Neural cell (in vitro differentiated cells): ENCODE measurements around the gene PKHD1. TPM values are rescaled to one million over a fixed set of nuclear protein-coding genes. Genes with fewer than 3 reads are reported as not detected.

Source experiments
- H2AFZ ChIP-seq: fragments of 200-600, 300-800 bp; sonication (generic), shearing (Covaris generic); 2 replicates; pipeline ENCODE4 v1.6.0; 2014; ENCODE audit warnings: low read depth, mild to moderate bottlenecking, antibody characterized with exemption, low read length, moderate library complexity
- H3F3A ChIP-seq: fragments of 200-600 bp; shearing (Covaris generic); 2 replicates; pipeline ENCODE4 v1.6.1; 2016; ENCODE audit warnings: mild to moderate bottlenecking, moderate library complexity, mixed read lengths, antibody characterized with exemption, low read length; ENCODE audit not compliant: insufficient read depth, poor library complexity, severe bottlenecking
- H3K27ac ChIP-seq: fragments of 200-600, 300-800 bp; sonication (generic), shearing (Covaris generic); 2 replicates; pipeline ENCODE4 v1.5.1; 2014; ENCODE audit warnings: mild to moderate bottlenecking, low read length, moderate library complexity
- H3K27me3 ChIP-seq: fragments of 300-800, 200-600 bp; sonication (generic), shearing (Covaris generic); 2 replicates; pipeline ENCODE4 v1.6.0; 2014; ENCODE audit warnings: mild to moderate bottlenecking, low read depth, low read length, moderate library complexity; ENCODE audit not compliant: insufficient read depth
- H3K36me3 ChIP-seq: fragments of 300-800, 200-600 bp; sonication (generic), shearing (Covaris generic); 2 replicates; pipeline ENCODE4 v1.5.1; 2014; ENCODE audit warnings: mild to moderate bottlenecking, antibody characterized with exemption, low read length, moderate library complexity; ENCODE audit not compliant: insufficient read depth
- H3K4me2 ChIP-seq: fragments of 300-800, 200-600 bp; sonication (generic), shearing (Covaris generic); 2 replicates; pipeline ENCODE4 v1.6.0; 2014; ENCODE audit warnings: mild to moderate bottlenecking, low read length
- H3K4me3 ChIP-seq: fragments of 300-800, 200-600 bp; sonication (generic), shearing (Covaris generic); 2 replicates; pipeline ENCODE4 v1.5.1; 2014; ENCODE audit warnings: mild to moderate bottlenecking, low read length, moderate library complexity
- H3K79me2 ChIP-seq: fragments of 200-600 bp; shearing (Covaris generic); replicated peaks from 2 replicates; pipeline ENCODE4 v1.6.0; 2014; ENCODE audit warnings: mild to moderate bottlenecking, low read length, moderate library complexity; ENCODE audit not compliant: insufficient read depth
- H3K9ac ChIP-seq: fragments of 300-800, 200-600 bp; sonication (generic), shearing (Covaris generic); 2 replicates; pipeline ENCODE4 v1.6.1; 2016; ENCODE audit warnings: mild to moderate bottlenecking, low read length, mixed read lengths
- H3K9me2 ChIP-seq: fragments of 200-600 bp; shearing (Covaris generic); 2 replicates; pipeline ENCODE4 v1.6.1; 2016; ENCODE audit warnings: mild to moderate bottlenecking, low read length, mixed read lengths; ENCODE audit not compliant: insufficient read depth
- H3K9me3 ChIP-seq: fragments of 200-600, 300-800 bp; sonication (generic), shearing (Covaris generic); 2 replicates; pipeline ENCODE4 v1.6.1; 2016; ENCODE audit warnings: mild to moderate bottlenecking, mixed run types, low read length, moderate library complexity, mixed read lengths
- H4K20me1 ChIP-seq: fragments of 200-600 bp; shearing (Covaris generic); 2 replicates; pipeline ENCODE4 v1.6.1; 2016; ENCODE audit warnings: mild to moderate bottlenecking, mixed run types; ENCODE audit not compliant: insufficient read depth
- CTCF ChIP-seq: fragments of 450-650 bp; IDR thresholded peaks from 2 replicates; pipeline ENCODE4 v1.5.1; 2014; ENCODE audit warnings: antibody characterized with exemption, mild to moderate bottlenecking, moderate library complexity; ENCODE audit not compliant: poor library complexity, severe bottlenecking
- EP300 ChIP-seq: fragments of 450-650 bp; conservative IDR thresholded peaks from 2 replicates; pipeline ENCODE4 v1.6.1; 2014; ENCODE audit warnings: antibody characterized with exemption, mild to moderate bottlenecking, moderate library complexity; ENCODE audit not compliant: poor library complexity, severe bottlenecking
- EZH2 ChIP-seq: fragments of 200-600, 300-800 bp; shearing (Covaris generic), sonication (generic); IDR thresholded peaks from 2 replicates; pipeline ENCODE4 v1.6.1; 2014; ENCODE audit warnings: antibody characterized with exemption, low read length, borderline replicate concordance, mild to moderate bottlenecking; ENCODE audit not compliant: insufficient read depth, poor library complexity, severe bottlenecking
- MXI1 ChIP-seq: fragments of 450-650 bp; conservative IDR thresholded peaks from 2 replicates; pipeline ENCODE4 v1.6.1; 2014; ENCODE audit warnings: antibody characterized with exemption, mild to moderate bottlenecking; ENCODE audit not compliant: poor library complexity, severe bottlenecking
- POLR2AphosphoS5 ChIP-seq: IDR thresholded peaks from 2 replicates; pipeline ENCODE4 v1.6.1; 2012
- RAD21 ChIP-seq: fragments of 450-650 bp; conservative IDR thresholded peaks from 2 replicates; pipeline ENCODE4 v1.6.1; 2014; ENCODE audit warnings: antibody characterized with exemption, mild to moderate bottlenecking, moderate library complexity
- SMC3 ChIP-seq: fragments of 450-650 bp; conservative IDR thresholded peaks from 2 replicates; pipeline ENCODE4 v1.6.1; 2014; ENCODE audit warnings: antibody characterized with exemption, mild to moderate bottlenecking, moderate library complexity; ENCODE audit not compliant: poor library complexity
- TAF1 ChIP-seq: IDR thresholded peaks from 2 replicates; pipeline ENCODE4 v1.6.1; 2012; ENCODE audit warnings: low read depth
- polyA plus RNA-seq: library from polyadenylated mRNA; depleted of rRNA; stranded (reverse); fragments of >200 nt; gene quantifications from 2 replicates; pipeline ENCODE4 v1.2.3, GENCODE V29; 2014
- TF ChIP-seq, protein P1 (sequence below): IDR thresholded peaks from 2 replicates; pipeline ENCODE4 v1.6.1; 2012; ENCODE audit warnings: borderline replicate concordance

Gene PKHD1
- polyA plus RNA-seq, 1 donor from 2014 or later: not detected

DNA sequence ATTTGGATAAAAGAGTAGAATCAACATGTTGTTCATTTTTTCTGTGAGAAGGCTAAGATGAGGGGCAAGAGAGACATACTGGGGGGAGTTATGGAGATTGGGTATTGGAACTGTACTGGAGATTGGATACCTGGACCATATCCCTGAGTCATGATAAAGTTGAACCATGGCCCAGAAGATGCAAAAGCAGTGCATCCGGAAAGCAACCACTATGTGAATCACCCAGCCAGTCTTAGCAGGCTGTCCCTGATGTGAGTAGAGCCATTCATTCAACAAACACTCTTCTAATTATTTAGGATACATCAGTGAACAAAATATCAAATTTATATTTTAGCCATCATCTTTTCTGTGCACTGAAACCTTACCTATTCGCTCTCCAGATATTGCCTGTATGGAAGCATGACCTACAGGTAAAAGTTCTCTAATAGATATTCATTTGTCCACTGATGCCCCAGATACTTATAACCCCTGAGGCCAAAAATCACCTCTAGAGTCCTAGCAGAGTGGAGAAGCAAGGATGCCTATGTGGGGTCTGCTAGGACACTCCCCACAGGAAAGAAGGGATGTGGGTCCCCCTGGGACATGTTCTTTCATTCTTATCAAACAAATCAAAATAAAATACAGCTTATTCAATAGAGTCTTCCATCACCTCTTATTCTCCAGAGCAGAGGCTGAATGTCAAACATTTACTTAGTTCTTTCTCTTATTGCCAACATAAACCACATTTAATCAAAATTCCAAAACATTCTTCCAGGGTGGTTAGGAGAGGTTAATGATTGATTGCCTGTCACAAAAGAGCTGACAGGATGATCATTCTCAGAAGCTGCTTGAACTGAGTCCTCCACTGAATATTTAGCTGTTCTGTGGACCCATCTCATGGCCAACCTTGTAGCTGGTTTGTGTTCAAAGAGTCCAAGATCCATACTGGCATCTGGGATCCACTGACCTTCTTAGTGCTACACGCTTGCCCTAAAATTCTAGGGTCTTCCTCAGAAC is 37.0 kb upstream of the PKHD1 start:
- H3K9me2 ChIP-seq: no peaks in the 10 kb centered on the region
- H3K36me3 ChIP-seq: no peaks in the 10 kb centered on the region
- no peak overlapping the region for H3K27ac ChIP-seq
- H3K4me3 ChIP-seq: no peak overlapping the region
- no peak overlapping the region for H3K4me2 ChIP-seq
- TF ChIP-seq EP300 (peak; percentile 41), POLR2AphosphoS5 (peak; percentile 33), TAF1 (no peak)
- TF ChIP-seq, protein P1, sequence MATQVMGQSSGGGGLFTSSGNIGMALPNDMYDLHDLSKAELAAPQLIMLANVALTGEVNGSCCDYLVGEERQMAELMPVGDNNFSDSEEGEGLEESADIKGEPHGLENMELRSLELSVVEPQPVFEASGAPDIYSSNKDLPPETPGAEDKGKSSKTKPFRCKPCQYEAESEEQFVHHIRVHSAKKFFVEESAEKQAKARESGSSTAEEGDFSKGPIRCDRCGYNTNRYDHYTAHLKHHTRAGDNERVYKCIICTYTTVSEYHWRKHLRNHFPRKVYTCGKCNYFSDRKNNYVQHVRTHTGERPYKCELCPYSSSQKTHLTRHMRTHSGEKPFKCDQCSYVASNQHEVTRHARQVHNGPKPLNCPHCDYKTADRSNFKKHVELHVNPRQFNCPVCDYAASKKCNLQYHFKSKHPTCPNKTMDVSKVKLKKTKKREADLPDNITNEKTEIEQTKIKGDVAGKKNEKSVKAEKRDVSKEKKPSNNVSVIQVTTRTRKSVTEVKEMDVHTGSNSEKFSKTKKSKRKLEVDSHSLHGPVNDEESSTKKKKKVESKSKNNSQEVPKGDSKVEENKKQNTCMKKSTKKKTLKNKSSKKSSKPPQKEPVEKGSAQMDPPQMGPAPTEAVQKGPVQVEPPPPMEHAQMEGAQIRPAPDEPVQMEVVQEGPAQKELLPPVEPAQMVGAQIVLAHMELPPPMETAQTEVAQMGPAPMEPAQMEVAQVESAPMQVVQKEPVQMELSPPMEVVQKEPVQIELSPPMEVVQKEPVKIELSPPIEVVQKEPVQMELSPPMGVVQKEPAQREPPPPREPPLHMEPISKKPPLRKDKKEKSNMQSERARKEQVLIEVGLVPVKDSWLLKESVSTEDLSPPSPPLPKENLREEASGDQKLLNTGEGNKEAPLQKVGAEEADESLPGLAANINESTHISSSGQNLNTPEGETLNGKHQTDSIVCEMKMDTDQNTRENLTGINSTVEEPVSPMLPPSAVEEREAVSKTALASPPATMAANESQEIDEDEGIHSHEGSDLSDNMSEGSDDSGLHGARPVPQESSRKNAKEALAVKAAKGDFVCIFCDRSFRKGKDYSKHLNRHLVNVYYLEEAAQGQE: peak; percentile 86
- H4K20me1 ChIP-seq: no peaks in the 10 kb centered on the region
- no peaks in the 10 kb centered on the region for H3K27me3 ChIP-seq
- H2AFZ ChIP-seq: no peak overlapping the region
- no peak overlapping the region for H3K9ac ChIP-seq
- no peaks in the 10 kb centered on the region for H3F3A ChIP-seq
- H3K79me2 ChIP-seq: no peaks in the 10 kb centered on the region
- no peaks in the 10 kb centered on the region for H3K9me3 ChIP-seq

GRCh38 chr6:52123251-52123650 is 35.8 kb upstream of the PKHD1 start:
- Histone ChIP-seq H3K4me2 (no peak overlapping the region), H3K79me2 (no peaks in the 10 kb centered on the region), H3K9ac (no peak overlapping the region), H3K9me2 (no peaks in the 10 kb centered on the region), H2AFZ (no peak overlapping the region), H3K4me3 (no peak overlapping the region), H4K20me1 (no peaks in the 10 kb centered on the region), H3K27ac (no peak overlapping the region), H3K9me3 (no peaks in the 10 kb centered on the region), H3K27me3 (no peaks in the 10 kb centered on the region), H3K36me3 (no peaks in the 10 kb centered on the region), H3F3A (no peaks in the 10 kb centered on the region)
- TF ChIP-seq TAF1 (no peak), SMC3 (no peak), EZH2 (no peak), MXI1 (no peak), EP300 (no peak), CTCF (no peak), POLR2AphosphoS5 (no peak), RAD21 (no peak)
- TF ChIP-seq, protein P1: no peak
